GM18861 (cell line): ENCODE data around the gene MATCAP1.

Experiments
- ATAC-seq: cut with Tn5 transposase; IDR thresholded peaks from one replicate; pipeline ENCODE4 v1.9.1; 2021; ENCODE audit not compliant: unreplicated experiment

The MATCAP1 gene

DNA sequence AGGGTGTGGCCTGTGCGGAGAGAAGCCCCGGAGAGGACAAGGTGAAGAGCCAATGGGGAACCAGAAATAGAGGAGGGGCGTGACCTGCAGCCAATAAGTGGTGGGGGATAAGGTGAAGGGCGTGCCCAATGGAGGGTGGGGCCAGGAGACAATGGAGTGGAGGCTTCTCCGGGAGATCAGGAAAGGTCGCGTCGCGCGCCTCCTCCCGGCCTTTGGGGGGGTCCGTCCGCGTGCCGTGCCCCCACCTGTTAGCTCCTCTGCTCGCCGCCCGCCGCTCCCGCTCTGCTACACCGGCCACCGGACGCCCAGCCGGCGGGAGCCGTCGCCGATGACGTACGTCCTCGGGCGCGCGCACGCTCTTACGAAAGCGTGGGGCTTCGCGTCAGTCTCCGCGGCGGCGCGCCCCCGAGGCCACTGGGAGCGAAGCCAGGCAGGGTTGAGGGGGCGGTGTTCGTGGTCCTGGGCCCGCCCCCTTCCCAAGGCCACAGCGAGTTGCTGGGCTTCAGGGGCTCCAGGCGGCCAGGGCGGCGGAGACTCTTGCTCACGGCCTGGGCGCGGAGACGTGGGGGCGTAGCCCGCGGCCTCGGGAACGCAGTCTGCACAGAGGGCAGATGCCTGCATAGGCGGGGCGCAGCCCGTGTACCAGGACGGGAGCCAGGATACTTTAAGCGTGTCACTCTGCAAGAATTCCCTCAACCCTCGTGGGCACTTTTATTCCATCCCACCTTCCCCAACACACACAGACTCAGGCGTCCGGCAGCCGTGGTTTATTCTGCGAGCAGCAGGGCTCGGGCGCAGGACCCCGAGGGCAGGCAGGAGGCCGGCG, at the start of gene MATCAP1:
Gene MATCAP1 (minus strand): TSS at position 337 of the 826 bp plus-strand sequence. CDS start 3,353 bp downstream, outside the sequence.
- peak; percentile 71 for ATAC-seq

DNA sequence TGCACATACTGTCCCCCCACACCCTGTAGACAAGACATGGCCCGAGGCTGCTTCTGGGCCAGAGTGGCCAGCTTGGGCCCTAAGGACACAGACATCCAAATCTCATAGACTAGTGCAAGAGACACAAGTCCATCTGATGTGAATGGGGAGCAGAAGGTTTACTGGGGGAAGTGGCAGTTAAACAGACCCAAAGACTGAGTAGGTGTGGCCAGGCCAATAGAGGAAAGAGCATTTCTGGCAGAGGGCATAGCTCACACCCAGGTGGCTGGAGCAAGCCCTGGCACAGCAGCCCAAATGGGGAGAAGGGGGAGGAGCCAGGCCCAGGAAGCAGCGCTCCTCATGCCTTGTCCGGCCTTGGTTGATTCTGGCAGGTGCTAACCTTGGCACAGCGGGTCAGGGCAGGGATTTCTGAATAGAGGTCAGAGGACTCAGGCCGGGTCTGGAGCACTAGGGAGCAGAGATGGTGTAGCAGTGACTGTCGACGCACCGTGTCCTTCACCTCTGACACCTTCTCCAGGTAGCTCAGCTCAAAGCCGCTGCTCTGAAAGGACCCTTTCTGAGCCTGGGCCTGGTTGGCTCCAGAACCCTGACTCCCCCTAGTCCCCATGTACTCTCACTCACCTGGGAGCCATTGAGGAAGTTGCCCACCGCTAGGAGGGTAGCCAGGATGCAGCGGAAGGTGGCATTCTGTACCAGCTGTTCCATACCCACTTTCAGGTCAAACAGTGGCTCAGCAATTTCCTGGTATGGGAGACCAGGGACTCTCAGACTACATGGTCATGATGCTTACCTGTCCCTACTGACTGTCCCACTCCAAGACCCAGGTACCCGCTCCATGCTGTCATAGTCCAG, 47.3 kb upstream of the MATCAP1 start:
- no peak for ATAC-seq

DNA sequence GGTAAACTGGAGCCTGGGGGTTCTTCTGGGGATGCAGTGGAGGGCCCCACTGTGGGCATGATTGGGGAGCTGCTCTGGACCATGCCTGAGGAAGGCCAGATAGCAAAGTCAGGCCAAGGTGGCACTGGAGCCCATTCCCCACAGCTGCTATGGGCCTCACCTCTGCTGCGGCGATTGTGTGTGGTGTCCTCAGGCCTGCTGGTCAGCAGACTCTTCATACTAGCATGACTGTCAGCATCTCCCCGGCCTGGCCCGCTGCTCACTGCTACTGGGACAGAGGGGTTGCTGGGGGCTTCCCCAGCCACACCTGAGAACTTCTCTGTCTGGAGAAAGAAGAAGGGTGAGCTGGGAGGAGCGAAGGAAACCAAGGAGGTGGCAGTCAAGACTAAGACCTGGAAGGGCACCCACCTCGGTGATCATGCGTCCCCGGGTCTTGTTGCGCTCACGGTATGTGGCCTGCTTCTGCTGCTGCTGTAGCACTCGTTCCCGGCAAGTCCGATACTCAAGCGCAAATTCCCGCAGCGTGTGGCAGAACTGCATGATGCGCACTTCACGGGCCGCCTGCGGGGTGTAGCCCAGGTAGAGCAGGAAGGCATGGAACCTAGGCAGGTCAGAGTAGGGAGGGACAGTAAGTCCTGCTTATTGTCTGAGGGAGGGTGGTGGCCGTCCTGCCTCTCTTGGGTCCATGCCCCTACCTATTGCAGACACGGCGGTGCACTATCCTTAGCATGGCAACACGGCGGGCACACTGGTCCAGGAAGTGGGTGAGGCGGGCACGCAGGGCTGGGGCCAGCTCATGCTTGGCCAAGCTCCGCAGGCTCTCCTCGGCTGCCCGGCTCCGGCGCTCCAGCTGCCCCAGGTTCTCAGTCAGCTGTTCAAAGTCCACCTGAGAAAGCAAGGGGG, 46.4 kb upstream of the MATCAP1 start:
- ATAC-seq = no peak

DNA sequence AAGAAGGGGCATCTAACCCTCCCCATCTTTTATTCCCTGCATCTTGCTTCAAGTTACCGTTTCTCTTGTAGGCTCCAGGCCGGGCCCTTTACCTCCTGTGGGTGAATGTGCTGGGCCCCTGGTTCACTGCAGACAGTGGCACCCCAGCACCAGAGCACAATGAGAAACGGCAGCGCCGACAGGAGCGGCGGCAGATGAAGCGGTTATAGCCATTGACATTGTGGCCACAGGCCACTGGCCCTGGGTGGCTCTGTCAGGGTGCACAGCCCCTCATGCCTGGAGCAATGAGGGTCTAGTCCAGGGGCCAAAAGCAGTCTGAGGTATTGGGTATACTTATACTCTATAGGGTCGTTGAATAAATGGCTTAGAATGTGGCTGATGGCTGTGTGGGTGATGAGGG, 45.1 kb upstream of the MATCAP1 start:
- no peak for ATAC-seq

DNA sequence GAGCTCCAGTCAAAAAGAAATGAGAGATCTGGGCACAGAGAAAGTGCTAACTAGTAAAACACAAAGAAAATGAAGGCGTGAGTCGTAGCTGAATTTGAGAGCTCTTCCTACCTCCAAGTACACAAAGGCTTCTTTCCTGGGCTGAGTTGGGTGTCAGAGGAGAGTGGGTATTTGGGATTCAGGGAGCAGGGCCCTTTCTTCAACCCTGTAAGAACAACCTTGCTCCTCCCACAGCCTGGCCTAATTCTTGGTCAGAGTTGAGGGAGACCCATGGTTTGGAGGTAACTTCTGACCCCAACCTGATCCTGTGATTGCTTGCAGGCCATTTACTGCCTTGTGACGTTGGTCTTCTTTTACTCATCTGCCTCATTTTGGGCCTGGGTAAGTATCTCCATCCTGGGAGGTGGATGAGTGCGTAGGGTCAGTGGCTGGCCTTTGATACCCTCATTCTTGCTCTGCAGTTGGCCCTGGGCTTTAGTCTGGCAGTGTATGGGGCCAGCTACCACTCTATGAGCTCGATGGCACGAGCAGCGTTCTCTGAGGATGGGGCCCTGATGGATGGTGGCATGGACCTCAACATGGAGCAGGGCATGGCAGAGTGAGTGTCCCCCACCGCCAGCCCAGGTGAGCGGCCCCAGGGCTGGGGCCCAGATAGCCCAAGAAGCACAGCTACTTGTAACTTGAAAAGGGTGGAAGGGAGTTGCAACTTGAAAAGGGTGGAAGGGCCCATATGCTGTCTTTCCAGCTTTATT, 44.4 kb upstream of the MATCAP1 start:
- no peak for ATAC-seq

DNA sequence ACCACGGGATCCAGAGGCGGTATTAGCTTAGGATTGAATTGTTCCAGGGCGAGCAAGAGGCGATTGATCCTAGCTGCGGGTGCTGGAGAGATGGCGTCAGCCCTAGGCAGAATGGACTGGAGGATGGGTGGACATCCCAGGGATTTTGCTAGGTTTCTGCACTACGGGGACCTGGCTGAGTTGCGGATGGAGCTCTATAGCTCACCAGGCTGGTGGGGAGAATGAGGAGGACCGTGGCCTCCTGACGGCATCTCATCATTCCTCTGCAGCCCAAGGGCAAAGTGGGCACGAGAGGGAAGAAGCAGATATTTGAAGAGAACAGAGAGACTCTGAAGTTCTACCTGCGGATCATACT, 43.8 kb upstream of the MATCAP1 start:
- ATAC-seq = no peak

DNA sequence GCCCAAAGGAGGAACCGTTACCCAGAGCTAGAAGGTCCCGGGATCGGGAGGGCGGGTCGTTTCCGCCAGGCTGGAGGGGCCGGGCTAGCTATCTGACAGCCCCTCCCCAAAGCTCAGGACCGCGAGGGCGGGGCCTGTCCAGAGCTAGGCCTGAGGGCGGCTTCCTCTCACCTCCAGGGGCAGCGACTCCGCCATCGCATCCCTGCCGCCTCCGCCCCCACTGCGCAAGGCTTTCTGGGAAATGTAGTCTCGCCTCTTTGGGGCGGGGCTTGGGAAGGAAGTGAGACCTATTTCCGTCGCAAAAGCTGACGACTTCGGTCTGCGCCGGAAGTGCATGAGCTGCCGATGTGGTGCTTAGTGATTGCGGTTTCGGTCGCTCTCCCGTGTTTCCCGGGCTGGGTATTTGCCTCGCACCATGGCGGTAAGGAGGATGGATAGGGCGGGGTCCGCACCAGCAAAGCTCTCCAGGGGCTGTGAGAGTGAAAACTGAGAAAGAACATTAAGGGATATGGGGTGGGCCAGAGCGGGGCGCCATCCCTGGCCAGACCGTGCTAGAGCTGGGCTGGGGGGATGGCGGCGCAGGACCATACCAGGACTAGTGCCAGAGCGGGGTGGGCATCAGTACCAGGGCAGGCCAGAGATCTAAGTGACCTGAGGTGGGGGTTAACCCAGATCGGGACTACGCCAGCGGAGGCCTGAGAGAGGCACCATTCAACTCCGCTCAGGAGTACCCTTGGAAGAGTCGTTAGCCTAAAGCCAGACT, 43.2 kb upstream of the MATCAP1 start, which contains the start of gene TMEM208:
Gene TMEM208 (plus strand): TSS at position 327 of the 763 bp plus-strand sequence. CDS start 89 bp downstream, at position 416.
- ATAC-seq = peak; percentile 79

DNA sequence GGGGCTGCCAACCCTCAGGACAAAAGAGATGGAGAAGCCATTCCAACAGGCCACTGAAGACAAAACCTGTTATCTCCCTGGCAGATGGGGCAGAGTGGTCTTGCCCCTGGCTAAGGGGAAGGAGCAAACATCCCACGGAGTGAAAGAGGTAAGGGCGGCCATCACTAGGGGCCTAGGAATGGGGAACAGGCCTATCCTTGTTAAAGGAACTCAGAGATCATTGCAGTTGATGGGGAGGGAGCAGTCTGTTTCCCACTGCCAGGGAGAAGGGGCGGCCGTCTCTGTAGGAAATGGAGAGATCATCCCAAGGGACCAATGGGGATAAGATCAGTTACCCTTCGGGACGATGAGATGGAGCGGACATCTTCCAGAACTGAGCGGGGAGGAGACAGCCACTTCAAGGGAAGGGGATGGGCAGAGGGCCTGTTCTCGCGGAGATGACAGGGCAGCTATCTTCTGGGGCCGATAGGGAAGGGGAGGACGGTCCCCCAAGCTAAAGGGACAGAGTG, 42.6 kb upstream of the MATCAP1 start:
- no peak for ATAC-seq

DNA sequence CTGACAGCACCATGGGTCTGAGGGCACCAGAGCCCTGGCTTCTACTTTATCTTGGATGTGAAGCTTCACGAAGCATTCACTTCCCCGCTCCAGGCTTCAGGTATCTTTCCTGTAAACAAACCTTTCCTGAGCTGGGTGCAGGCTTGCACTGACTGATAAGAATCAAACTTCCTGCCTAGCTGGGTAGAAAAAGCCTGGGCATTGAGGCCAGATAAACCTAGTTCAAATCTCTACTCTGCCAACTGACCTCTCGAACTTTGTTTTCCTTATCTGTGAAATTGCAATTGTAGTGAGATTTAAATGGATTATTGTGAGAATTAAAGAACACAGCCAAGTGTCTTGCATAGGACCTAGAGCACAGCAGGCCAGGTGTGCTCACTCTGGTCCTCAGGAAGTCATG, 40.2 kb upstream of the MATCAP1 start:
- no peak for ATAC-seq

DNA sequence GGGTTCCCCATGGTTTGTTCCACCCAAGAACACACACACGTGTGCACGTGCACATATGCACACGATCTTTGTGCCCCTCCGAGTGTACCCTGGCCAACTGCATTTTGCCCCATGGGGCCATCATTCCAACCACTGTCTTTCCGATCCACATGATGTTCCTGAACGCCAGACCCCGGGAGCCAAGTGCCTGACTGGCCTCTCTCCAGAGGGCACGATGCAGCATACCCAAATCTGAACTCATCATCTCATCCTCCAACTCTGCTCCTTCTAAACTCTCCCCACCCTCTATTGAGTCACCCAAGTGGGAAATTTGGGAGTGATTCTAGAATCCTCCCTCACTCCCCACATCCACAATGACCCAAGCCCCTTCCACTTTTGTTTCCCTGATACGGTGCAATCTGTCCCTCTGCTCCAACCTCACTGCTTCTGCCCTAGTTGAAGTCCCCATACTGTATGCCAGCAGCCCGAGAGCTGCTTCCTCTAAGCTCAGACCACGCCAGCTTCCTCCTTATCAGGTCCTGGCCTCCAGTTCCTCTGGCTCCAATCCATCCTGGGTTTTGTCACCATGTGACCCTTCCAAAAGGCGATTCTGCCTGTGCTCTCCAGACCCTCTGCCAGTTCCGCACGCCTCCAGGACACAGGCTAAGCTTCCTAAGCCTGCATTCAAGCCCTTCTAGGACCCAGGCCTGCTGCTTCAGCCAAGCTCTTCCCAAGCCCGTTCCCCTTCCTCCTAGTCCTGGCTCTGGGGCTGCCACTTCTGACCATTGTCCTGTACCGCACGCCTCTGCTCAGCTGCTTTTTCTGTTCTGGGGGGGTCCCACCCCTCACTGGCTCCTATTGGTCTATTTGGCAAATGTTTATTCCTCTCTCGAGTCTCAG, 33.1 kb upstream of the MATCAP1 start:
- ATAC-seq = no peak

DNA sequence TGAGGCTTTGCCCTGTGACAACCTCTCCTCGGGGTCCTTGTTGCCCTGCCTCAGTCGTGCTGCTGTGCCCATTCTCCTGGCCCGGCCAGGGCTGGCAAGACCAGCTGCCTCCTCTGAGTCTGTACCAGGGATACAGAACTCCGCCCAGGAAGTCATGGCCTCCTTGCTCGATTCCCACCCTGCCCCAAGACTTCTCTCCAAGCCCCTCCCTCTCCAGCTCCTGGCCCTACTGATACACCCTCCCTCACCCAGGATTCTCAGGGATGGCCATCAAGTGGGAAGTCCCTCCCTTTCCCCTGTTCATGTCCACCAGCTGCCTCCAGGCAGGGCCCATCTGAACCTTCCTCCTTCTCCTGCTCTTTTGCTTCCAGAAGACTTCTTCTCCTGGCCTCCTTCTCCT, 31.9 kb upstream of the MATCAP1 start:
- ATAC-seq = no peak

DNA sequence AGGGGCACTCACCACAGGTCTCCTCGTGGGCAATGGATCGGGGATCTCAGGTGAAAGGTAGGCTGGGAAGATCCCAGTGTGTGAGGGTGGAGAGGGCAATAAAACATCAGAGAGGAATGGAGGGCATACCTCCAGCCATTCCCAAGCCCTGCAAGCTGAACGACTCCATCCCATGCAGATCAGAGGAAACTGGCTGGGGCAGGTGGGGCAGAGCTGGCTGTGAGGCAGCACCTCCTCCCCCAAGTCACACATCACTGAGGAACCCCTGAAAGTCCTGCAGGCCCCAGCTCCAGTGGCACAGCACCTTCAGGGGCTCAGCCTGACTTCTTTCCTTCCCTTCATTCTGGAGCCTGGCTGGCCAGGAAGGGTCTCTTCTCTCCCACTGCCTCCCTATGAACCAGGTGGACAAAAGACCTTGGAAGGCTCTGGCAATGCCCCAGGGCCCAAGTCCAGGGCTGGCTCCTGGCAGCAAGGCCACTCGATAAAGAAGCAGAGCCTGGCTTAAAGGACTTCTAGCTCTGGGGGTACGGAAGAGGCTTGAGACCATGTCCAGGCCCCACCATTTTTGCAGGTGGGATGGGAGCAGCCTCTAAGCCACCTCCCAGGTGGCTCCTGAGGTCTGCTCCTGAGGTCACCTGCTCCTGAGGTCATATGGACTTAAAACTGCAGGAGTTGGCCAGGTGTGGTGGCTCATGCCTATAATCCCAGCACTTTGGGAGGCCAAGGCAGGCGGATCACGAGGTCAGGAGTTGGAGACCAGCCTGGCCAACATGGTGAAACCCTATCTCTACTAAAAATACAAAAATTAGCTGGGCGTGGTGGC, 29.6 kb upstream of the MATCAP1 start:
- ATAC-seq = no peak

DNA sequence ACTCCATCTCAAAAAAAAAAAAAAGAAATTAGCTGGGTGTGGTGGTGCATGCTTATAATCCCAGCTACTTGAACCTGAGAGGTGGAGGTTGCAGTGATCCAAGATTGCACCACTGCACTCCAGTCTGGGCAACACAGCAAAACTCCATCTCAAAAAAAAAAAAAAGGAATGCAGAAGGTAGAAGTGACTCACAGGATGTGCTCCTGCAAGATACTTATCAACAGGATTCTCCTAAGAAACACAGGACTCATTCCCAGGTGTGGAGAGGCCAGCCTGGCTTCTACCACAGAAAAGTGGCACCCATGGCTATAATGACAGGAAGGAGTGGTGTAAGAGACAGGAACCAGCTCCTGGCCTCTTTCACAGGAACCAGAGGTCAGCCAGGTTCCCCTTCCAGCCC, 29.0 kb upstream of the MATCAP1 start:
- ATAC-seq = no peak

DNA sequence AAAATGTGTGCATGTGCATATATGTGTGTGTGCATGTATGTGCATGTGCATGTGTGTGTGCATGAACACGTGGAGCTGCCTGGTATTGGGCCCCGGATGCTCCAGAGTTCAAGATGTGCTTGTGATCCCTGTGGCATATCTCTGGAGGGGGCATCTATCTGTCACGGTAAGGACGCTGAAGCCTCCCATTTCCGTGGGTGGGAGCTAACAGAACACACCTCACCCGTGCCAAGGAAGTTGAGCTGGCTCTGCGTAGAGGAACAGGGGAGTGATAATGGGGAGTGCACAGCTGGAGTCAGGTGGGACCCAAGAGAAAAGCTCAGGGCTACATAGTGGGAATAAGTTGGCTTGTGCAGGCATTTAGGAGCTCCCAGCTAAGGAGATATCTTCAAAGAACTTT, 27.9 kb upstream of the MATCAP1 start:
- no peak for ATAC-seq

DNA sequence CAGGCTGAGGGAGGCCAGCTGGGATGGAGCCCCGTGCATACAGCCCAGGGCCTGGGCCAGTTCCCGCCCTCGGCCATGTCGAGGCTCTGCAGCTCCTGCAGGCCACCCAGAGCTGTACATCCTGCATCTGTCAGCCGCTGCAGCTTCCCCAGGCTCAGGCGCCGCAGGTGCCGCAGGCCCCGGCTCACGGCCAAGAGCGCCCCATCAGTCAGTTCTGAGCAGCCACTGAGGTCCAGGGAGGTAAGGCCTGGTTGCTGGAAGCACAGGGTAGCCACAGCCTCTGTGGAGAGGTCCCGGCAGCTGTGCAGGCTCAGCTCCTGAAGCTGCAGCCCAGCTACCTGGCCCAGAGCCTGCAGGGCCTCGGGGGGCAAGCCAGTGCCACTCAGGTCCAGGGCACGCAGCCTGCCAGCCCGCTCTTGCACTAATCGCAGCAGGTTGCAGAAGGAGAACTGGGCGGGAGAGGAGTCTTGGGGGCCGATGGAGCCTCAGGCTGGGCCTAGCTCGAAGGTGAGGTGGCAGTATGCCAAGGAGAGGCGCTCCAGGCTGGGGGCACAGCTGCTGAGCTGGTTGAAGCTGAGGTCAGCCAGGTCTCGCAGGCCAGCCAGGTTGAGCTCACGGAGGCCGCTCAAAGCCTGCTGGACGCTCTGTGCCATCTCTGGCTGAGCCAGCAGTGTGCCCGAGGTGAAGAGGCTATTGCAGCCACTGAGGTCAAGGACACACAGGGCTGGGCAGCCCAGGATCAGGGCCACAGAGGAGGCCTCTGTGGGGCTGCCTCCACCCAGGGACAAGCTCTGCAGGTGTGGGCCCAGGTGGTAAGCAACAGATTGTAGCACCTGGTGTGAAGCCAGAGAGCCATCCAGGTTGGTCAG, 26.5 kb upstream of the MATCAP1 start:
- no peak for ATAC-seq

DNA sequence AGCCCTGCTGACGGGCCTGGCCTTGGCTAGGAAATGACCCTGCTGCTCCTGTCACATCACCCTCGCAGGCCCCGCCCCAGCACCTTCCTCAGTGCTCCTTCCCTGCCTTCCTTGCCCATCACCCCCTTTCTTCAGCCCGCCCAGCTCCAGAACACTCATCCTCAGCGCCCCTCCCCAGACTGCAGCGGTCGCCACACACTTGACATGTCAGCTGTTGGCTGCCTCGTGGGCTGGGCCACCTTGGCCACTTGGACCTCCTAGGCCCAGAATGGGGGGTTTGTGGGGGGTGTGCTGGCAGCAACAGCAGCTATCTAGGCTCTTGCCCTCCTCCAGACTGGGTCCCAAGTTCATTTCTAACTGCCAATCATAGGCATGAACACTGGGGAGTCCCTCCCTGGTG, 25.8 kb upstream of the MATCAP1 start:
- no peak for ATAC-seq
